ENCODE results near the gene RETREG1. TPM values are rescaled to one million over a fixed set of nuclear protein-coding genes. Genes with fewer than 3 reads are reported as not detected.

RETREG1 gene
- total RNA-seq: 0.16 TPM in 1 of 2 replicates, not detected in the other

GRCh38 chr5:16616536-16617273 is at the start of gene RETREG1:
Gene RETREG1, minus strand, starts transcription at chr5:16616997. Its CDS starts 26 bp downstream, at chr5:16616971.

GRCh38 chr5:16465544-16466432 is 151.0 kb downstream of the RETREG1 start, which contains the start of gene ZNF622:
Gene ZNF622, minus strand, starts transcription at chr5:16465800. Its CDS starts 135 bp downstream, at chr5:16465665.

Other genes with a start within 250 kb of the RETREG1 start
- 30.9 and 35.3 TPM in 2 replicates for gene ZNF622, start 151.2 kb downstream of the RETREG1 start, total RNA-seq

Measured in bladder microvascular endothelial cell (primary cell).